ENCODE measurements around the gene GARIN1A. TPM values are rescaled to one million over a fixed set of nuclear protein-coding genes. Genes with fewer than 3 reads are reported as not detected.

The GARIN1A gene
- total RNA-seq, 1 experiment from 2014 or later, result 0.82 TPM

DNA sequence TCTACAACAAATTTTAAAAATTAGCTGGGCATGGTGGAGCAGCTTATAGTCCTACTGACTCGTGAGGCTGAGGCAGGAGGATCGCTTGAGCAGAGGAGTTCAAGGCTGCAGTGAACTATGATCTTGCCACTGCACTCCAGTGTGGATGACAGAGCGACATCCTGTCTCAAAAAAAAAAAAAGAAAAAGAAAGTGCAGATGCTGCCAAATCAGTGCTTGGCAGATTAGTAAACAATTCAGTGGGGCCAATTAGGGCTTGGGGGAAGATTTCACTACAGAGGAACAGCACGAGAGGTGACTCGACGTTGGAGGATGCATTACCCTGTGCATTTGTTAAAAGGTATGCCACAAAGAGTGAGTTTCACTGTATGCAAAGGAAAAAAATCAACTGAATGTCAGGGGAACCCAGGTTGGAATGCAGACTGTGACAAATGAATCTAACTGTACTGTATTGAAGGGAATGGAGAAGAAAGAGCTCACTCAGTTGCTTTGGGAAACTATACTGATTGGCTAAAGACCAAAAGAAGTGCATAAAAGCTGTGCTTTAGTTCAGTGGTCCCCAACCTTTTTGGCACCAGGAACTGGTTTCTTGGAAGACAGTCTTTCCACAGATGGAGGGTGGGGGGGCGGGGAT, 31.6 kb downstream of the GARIN1A start:
- in situ Hi-C loops (cut with HindIII; ENCODE audit: low pct_unique_long_range_greater_than_20kb, low sequenced_read_pairs), result no loop called here

DNA sequence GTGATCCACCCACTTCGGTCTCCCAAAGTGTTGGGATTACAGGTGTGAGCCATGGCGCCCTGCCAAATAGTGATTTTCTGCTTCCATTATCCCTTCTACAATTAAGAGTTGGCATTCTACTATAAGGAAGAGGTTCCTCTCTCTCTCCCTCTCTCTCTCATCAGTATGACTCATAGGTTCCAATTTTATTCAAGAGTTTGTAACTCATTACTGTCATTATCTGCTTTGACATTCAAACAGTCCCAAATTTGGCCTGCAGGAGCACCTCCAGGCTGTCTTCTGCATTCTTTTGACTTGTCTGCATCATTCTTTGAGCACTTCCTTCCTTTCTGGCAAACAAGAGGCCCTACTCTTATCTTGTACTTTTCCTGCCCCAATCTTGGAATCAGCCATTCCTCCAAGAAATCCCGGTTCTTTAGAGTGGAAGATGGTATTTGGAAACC, 33.8 kb downstream of the GARIN1A start:
- in situ Hi-C loops (cut with HindIII; ENCODE audit: low pct_unique_long_range_greater_than_20kb, low sequenced_read_pairs), result no loop called here
- DNase-seq (ENCODE audit: low read depth, low spot score), result no peak

More for the DNA sequence above, 31.6 kb downstream of the GARIN1A start:
- DNase-seq (ENCODE audit: low read depth, low spot score), result no peak

DNA sequence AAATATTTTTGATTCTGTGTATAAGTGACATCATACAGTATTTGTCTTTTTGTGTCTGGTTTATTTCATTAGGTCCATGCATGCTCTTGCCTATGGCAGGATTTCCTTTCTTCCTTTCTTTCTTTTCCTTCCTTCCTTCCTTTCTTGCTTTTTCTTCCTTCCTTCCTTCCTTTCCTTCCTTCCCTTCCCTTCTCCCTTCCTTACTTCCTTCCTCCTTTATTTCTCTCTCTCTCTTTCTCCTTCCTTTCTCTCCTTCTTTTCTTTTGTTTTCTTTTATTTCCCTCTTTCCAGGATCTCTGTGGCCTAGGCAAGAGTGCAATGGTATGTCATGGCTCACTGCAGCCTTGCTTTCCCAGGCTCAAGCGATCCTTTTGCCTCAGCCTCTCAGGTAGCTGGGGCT, 35.7 kb downstream of the GARIN1A start:
- no peak for DNase-seq (ENCODE audit: low read depth, low spot score)
- in situ Hi-C loops (cut with HindIII; ENCODE audit: low pct_unique_long_range_greater_than_20kb, low sequenced_read_pairs), result no loop called here

DNA sequence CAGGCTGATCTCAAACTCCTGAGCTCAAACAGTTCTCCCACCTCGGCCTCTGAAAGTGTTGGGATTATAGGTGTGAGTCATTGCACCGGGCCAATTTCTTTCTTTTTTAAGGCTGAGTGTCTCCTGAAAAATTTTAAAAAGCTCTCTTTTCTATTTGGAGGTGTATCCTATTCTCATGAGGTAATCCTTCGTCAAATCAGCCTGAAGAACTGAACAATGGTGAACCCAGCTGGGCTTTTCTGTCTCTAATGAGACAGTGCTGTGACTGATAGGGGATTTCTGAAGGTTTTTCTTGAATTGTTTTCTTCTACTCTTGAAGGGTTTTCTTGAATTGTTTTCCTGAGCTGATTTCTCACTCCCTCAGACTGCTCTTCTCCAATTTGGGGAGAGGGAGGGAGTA, 36.1 kb downstream of the GARIN1A start:
- in situ Hi-C loops (cut with HindIII; ENCODE audit: low pct_unique_long_range_greater_than_20kb, low sequenced_read_pairs), result no loop called here
- DNase-seq (ENCODE audit: low read depth, low spot score), result no peak

DNA sequence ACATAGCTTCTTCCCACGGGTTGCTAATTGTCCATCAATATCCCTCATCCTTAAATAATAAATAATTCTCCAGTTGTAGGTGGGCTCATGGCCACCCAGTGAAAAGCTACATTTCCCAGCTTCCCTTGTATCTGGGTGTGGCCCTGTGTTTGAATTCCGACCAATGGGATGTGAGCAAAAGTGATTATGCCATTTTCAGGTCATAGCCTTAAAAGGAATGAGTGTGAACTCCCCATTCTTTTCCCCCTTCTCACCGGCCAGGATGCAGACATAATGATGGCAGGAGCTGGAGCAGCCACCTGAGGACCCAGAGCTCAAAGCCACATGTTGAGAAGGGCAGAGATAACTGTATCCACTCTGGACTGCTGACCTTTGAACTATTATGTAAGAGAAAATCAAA, 36.7 kb downstream of the GARIN1A start:
- no peak for DNase-seq (ENCODE audit: low read depth, low spot score)
- in situ Hi-C loops (cut with HindIII; ENCODE audit: low pct_unique_long_range_greater_than_20kb, low sequenced_read_pairs), result no loop called here

DNA sequence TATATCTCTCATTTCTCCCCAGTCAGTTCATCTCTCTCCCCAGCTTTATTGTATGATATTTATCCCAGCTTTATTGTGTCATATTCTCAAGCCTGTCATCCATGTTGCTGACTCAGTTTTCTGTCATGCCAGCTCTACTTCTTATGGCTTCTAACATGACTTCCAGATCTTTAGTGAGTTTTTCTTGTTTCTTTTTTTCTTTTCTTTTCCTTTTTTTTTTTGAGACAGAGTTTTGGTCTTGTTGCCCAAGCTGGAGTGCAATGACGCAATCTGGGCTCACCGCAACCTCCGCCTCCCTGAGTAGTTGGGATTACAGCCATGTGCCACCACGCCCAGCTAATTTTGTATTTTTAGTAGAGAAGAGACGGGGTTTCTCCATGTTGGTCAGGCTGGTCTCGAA, 38.4 kb downstream of the GARIN1A start:
- in situ Hi-C loops (cut with HindIII; ENCODE audit: low pct_unique_long_range_greater_than_20kb, low sequenced_read_pairs), result no loop called here
- DNase-seq (ENCODE audit: low read depth, low spot score), result no peak

DNA sequence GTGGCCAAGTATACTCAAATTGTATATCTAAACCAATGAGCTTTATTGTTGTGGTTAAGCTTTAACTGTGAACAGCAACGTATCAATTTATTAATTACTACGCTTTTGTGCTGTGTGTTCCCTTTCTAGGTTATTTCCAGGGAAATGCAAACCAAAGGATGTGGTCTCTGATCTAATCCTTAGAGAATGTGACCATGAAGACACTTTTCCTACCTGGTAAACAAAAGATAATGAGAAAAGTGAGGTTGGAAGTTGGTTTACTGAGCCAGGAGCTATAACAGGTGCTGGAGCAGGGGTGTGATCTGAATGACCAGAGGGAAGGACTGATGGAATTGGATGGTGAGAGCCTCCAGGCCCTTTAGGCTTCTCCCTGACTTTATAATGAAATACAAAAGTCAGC, 41.7 kb downstream of the GARIN1A start:
- DNase-seq (ENCODE audit: low read depth, low spot score), result no peak
- in situ Hi-C loops (cut with HindIII; ENCODE audit: low pct_unique_long_range_greater_than_20kb, low sequenced_read_pairs), result no loop called here

DNA sequence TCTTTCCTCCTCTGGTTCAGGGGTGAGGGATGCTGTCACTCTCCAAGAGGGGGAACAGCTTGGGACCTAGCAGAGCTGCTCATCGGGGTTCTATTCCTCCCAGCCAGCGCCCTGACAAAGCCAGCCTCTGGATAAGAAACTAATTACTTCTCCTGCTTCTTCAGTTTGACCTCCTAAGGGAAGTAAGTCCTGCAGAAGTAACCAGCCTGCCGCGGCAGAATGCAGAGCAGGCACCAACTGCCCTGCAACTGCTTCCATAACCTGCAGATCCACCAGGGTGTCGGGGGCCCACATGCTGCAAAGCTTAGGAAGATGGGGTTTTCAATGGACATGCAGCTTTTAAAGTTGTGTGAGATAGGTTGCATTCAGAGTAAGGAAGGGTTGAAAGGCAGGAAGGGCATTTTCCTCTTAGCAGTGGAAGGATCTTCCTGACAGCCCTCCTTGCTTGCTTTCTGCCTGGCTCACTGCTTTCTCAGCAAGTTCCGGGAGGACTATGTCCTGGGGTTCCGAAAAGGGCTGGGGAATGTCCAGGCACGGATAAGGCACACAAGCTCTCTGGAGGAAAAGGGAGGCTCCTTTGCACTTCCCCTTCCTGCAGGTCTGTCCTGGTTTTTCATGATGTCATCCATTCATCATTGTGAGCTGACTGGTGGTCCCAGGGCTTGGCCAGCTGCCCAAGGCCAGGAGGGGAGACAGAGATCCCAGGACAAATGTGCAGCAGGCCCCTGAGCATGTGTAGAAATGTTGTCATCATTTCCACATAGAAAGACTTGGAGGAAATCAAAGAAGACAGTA, 42.8 kb downstream of the GARIN1A start:
- in situ Hi-C loops (cut with HindIII; ENCODE audit: low pct_unique_long_range_greater_than_20kb, low sequenced_read_pairs), result no loop called here

DNA sequence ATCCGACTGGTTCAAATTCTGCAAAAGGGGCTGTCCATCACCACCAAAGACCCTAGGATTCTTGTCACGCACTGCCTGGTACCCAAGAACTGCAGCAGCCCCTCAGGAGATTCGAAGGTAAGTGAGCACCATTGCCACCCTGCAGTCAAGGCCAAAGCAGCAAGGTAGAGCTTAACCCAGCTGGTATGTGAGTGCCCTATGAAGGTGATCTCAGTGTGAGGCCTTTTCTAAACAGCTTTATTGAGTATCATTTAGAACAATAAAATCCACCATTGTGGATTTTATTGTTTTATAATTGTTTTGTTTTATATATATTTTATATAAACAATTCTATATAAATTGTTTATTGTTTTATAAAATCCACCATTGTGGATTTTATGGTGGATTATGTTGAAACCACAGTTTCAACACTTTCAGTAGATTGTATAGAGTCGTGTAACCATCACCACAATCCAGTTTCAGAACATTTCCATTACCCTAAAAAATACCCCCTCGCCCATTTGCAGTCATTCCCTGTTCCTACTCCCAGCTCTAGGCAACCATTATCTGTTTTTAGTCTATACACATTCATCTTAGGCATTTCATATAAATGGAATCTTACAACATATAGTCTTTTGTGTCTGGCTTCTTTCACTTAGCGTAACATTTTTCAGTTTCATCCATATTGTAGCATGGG, 47.0 kb downstream of the GARIN1A start:
- in situ Hi-C loops (cut with HindIII; ENCODE audit: low pct_unique_long_range_greater_than_20kb, low sequenced_read_pairs), result no loop called here

More for the DNA sequence above, 42.8 kb downstream of the GARIN1A start:
- DNase-seq (ENCODE audit: low read depth, low spot score), result no peak

DNA sequence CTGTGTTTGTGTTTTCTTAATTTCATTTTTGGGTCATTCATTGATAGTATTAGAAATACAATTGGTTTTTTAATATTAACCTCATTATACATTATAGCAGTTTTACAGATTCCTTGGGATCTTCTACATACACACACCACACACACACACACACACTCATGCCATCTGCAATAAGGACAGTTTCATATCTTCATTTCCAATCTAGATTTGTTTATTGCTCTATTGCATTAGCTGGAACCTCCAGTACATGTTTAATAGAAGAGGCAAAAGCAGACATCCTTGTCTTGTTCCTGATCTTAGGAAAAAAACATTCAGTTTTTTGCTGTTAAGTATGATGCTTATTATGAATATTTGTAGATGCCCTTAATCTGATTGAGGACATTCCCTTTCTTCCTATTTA, 49.3 kb downstream of the GARIN1A start:
- in situ Hi-C loops (cut with HindIII; ENCODE audit: low pct_unique_long_range_greater_than_20kb, low sequenced_read_pairs), result no loop called here
- DNase-seq (ENCODE audit: low read depth, low spot score), result no peak

More for the DNA sequence above, 47.0 kb downstream of the GARIN1A start:
- no peak for DNase-seq (ENCODE audit: low read depth, low spot score)

Small RNA genes within 50 kb of the gene (small RNA-seq; reads per million reads assigned to genes)
- gene RNA5SP242 (6.9 to 228 reads per million in 2 experiments), gene RNA5SP243 (0.08 to 19.2 reads per million in 2 experiments), gene RNU6-177P (0 reads per million in 2 experiments)

Other genes with a start within 250 kb of the GARIN1A start
- 15.6 and 18.6 TPM in 2 replicates for gene HILPDA, start 216.4 kb upstream of the GARIN1A start, total RNA-seq (2014; rRNA removed; shearing (Covaris generic))
- gene METTL2B, start 195.5 kb upstream of the GARIN1A start, total RNA-seq (2014; rRNA removed; shearing (Covaris generic)), result 55.7 and 58.5 TPM in 2 replicates
- 707 and 727 TPM in 2 replicates for gene CALU, start 67.1 kb downstream of the GARIN1A start, total RNA-seq (2014; rRNA removed; shearing (Covaris generic))
- gene OPN1SW, start 103.5 kb downstream of the GARIN1A start, total RNA-seq (2014; rRNA removed; shearing (Covaris generic)), result not detected in 2 replicates
- gene CCDC136, start 119.7 kb downstream of the GARIN1A start, total RNA-seq (2014; rRNA removed; shearing (Covaris generic)), result 13.6 and 14.2 TPM in 2 replicates
- 0.05 and 0.11 TPM in 2 replicates for gene FLNC, start 158.1 kb downstream of the GARIN1A start, total RNA-seq (2014; rRNA removed; shearing (Covaris generic))
- gene ATP6V1F, start 190.6 kb downstream of the GARIN1A start, total RNA-seq (2014; rRNA removed; shearing (Covaris generic)), result 318 and 339 TPM in 2 replicates
- 0.03 and 0.13 TPM in 2 replicates for gene KCP, start 238.4 kb downstream of the GARIN1A start, total RNA-seq (2014; rRNA removed; shearing (Covaris generic))

All from SK-MEL-5 (cell line).